HG03095 (cell line): Measurements from ENCODE around the gene SIX3.

Experiments used
- ATAC-seq: cut with Tn5 transposase; IDR thresholded peaks from one replicate; pipeline ENCODE4 v1.9.1; 2021; ENCODE audit warnings: moderate library complexity; ENCODE audit not compliant: unreplicated experiment

The SIX3 gene

DNA sequence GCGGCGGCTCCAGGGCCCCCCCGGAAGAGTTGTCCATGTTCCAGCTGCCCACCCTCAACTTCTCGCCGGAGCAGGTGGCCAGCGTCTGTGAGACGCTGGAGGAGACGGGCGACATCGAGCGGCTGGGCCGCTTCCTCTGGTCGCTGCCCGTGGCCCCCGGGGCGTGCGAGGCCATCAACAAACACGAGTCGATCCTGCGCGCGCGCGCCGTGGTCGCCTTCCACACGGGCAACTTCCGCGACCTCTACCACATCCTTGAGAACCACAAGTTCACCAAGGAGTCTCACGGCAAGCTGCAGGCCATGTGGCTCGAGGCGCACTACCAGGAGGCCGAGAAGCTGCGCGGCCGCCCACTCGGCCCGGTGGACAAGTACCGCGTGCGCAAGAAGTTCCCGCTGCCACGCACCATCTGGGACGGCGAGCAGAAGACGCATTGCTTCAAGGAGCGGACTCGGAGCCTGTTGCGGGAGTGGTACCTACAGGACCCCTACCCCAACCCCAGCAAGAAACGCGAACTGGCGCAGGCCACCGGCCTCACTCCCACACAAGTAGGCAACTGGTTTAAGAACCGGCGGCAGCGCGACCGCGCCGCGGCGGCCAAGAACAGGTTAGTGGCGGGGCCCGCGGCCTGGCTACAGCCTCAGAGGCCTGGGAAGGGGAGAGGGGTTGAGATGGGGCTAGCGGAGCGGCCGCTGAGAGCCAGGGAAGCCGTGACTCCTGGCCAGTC, 965 bp downstream of the SIX3 start:
- ATAC-seq: no peak

- ATAC-seq: no peak
Observed at GRCh38 chr2:44943031-44943692, 1.7 kb downstream of the SIX3 start.

DNA sequence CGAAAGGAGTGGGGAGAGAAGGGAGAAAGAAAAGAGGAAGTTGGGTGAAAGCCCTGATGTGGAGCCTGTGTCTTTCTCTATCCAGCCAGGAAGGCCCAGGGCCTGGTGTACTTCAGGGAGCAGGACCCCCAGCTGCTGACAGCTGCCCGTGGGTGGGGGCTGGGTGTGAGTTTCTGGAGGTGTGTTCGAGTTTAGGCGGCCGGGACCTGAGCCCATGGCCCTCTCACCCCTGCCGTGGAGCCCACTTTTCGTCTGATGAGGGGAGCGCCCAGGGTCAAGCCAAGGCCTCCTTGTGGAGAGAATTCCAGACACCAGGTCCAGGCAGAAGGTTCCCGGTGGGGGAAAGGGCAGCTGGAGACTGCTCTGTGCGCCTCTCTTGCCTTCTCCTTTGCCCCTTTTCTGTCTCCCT, 2.2 kb downstream of the SIX3 start:
- ATAC-seq: no peak

GRCh38 chr2:44944102-44944951, 2.8 kb downstream of the SIX3 start:
- no peak for ATAC-seq

DNA sequence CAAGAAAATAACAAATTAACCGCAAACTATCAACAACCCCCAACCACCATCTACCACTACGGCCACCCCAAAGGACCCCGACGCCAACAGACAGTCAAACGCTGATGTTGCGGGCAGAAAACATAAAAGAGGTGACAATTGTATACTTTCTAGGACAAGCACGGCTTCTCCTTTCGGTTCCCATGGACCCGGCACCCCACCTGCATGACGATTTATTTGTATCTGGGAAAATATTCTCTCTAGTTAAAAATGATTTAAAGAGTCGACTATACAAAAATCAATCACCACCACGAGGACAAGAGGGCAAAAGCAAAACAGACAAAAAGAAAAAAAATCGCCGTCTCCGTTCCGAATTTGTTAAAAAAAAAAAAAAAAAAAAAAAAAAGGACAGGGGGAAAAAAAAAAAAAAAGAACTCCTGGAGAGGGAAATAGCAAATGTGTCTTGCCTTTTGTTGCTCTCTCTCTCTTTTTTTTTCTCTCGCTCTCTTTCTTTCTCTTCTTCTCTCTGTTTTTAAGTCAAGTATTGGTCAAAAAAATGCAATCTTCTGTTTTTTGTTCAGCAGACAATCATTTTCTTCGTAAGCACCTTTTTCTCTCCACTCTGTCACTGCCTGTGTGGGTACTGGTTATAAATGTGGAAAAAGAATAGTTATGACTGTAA, 3.6 kb downstream of the SIX3 start:
- no peak for ATAC-seq

DNA sequence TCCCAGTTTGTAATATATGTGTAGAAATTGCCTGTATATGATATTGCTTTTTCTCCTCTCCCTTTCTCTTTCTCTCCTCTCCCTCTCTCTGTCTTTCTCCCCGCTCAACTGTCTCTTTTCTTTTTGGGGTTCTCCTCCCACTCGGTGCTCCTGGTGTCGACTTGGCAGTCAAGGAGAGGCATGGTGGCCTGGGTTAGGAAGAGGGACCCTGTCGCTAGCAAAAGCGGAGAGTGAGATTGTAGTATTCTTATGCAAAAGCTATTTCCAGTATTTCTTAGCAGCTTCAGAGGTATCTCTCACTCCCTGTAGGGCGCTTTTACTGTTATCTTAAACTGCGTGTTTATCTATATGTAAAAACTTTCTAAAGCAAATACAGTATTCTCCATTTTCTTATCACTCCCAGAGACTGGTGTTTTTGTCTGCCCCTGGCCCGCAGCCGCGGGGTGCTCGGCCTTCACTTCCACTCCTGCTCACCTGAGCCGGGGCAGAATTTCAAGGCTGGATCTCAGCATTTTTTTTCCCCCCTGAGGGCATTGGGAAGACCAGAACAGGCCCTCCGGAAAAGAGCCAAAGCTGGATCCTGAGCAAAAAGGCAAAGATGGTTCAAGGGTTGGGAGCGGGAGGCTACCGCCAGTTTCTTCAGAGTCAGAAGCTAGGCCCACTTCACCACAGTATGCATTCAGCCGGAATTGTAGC, 4.3 kb downstream of the SIX3 start:
- no peak for ATAC-seq

DNA sequence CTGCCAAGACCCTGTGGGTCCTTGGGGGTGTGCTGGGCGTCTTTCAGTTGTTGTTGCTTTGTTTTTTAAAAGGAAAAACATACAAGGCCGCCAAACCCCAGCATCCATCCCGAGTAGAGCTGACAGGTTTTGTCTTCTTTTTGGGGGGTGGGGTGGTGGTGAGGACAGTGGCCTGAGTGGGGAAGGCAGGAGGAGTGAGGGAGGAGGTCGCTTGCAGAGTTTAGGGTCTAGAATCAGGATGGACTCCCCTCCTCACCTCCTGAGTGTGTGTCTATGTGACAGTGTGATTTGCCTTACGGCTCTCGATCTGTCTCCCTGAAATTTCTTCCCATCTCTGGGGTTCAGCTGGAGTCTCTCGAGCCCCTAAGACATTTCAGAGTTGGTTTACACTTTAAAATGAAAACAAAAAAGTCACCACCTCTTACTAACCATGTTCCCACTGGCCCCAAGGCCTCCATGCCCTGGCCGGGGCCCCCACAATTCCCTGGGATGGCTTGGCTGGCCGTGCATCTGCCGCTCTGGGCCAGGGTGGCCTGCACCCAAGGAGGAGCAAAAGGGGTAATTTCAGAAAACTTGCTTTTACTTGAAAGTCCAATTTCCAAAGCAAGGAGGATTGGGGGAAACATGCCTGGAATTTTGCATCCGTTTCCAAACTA, 5.0 kb downstream of the SIX3 start:
- no peak for ATAC-seq

- no peak for ATAC-seq
Observed at GRCh38 chr2:44947028-44947375, 5.5 kb downstream of the SIX3 start.

DNA sequence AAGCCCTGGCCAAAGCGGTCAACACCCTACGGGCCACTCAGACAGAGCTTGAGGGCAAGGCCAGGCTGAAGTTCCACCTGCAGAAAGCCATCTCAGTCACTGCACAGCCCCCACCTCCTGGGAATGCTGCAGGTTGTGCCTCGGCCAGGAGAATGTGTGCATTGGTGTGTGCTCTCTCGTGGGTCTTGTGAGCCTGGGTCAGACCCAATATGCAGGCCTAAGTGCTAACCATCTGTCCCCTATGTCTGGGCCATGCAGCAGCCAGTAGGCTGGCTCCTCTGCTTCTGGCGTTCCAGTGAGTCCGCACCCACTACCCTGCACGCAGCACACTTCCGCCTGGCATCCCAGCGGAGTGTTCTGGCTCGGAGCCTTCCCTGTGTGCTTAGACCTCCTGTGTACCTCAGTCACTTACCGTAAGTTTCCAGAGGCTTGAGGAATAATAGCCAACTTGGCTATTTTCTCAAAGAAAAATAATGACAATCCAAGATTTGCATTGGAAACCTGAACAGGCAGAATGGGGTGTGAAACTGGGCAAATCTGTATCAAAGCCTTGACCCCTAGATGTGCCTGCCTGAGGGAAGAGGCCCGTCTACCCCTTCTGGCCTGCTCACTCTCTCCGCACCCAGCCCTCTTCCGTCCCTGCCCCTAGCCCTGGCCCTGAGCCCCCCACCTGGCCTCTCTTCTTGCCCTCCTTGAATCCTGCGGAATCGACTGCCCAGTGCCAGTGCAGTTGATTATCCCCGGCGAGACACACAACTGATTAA, 7.2 kb downstream of the SIX3 start:
- ATAC-seq: no peak

GRCh38 chr2:44949329-44950151, 8.0 kb downstream of the SIX3 start:
- ATAC-seq: no peak

GRCh38 chr2:44950646-44951045, 9.1 kb downstream of the SIX3 start:
- no peak for ATAC-seq

DNA sequence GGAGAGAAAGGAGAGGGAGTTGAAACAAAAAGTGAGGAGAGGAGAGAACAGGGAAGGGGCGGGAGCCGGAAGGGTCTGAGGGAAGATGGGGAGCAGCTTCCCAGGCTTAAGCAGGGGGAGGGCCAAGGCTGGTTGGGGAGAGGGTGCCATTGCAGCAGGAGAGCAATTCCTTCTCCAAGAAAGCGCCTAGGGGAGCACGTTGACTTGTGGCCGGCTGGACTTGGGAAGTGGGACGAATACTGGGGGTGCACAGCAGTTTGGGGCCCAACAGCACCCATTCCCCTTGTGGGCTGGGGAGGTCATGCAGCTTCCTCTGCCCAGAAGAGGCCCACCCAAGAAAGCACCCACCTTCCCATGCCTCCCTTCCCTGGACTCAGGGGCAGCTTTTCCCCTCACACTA, 9.6 kb downstream of the SIX3 start:
- no peak for ATAC-seq

- ATAC-seq: no peak
Observed at GRCh38 chr2:44951714-44952113, 10.2 kb downstream of the SIX3 start.

DNA sequence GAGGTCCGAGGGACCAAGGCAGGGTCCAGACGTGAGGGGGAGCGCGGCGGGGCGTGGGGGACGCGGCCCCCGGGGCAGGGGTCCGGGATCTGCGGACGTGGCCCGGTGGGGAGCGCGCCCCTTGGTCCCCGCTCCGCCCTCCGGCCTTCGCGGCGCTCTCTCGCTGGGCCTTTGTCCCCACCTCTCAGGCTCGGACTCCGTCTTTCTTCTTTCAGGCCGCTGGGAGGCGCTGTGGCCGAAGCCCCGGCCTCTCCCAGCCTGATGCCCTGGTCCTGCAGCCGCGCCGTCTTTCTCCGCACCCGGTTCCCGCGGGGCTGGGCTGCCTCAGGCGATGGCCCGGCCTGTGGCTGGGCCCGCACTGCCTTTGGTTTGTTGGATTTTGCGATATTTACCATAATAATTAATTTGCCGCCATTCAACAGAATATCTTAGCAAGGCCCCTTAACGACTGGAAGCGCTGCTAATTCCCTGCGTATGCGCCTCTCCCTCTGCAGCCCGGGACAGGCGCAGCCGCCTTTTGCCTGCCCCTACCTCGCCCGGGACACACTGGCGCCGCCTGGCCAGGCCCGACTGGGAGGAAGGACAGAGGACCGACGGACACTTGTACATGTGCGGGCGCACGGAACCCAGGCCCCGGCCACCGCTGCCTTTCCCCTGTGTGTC, 10.8 kb downstream of the SIX3 start:
- peak; percentile 63 for ATAC-seq

GRCh38 chr2:44952806-44953498, 11.4 kb downstream of the SIX3 start:
- no peak for ATAC-seq

GRCh38 chr2:44953499-44953883, 12.0 kb downstream of the SIX3 start:
- no peak for ATAC-seq

- ATAC-seq: no peak
Observed at GRCh38 chr2:44954447-44954888, 13.0 kb downstream of the SIX3 start.
